ENCODE measurements around the gene HNRNPL. TPM values are rescaled to one million over a fixed set of nuclear protein-coding genes. Genes with fewer than 3 reads are reported as not detected.

The HNRNPL gene
- total and polyA plus RNA-seq, 2 of the 8 experiments (the other 6 are each of a cell fraction or from before 2014, with no cell fraction given), result 404 to 779 TPM

DNA sequence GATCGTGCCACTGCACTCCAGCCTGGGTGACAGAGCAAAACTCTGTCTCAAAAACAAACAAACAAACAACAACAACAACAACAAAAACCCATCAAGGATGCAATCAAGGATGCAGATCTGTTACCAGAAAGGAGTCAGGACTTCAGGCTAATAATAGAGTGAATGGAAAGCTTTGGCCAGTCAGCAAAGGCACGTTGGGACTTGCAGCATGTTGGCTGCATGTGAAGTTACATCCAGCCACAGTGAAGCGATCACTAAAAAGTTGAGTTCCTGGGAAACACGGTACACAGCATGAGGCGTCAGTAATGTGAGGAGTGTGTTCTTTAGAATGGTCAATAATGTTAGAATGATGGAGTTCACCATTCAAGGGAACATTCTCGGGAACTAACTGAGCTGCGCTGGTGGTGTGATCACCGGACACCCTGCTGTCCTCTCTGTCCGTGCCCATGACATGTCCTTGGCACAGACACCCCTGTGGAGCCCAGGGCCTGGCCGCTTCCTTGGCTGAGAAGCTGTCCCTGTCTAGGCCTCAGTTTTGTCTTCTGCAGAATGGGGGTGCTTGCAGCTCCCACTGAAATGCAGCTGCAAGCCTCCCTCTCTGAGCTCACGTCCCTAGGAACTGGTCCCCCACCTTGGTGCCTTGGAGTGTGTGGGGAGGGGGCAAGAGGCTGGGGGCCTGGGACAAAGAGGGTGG lies 63.1 kb downstream of the HNRNPL start:
- Histone ChIP-seq H3K27me3 (replicated peaks in 1 of 4; ENCODE audit: control insufficient read depth in 3 of 4, extremely low read depth in 1 of 4, insufficient read depth in 3 of 4, low read length in 3 of 4) (no peaks in the 10 kb centered on the region), H3K9me3 (ENCODE audit: insufficient read depth in 2 of 2, low read depth in 1 of 2, low read length in 1 of 2) (no peaks in the 10 kb centered on the region), H3K14ac (ENCODE audit: insufficient read length) (no peak overlapping the region), H3K36me3 (ENCODE audit: control insufficient read depth in 2 of 4, insufficient read depth in 4 of 4, low read length in 3 of 4) (no peaks in the 10 kb centered on the region), H4K91ac (replicated peaks; ENCODE audit: insufficient read length, low read length) (no peak overlapping the region), H3K4me1 (replicated peaks in 1 of 4; ENCODE audit: control insufficient read depth in 3 of 4, insufficient read depth in 4 of 4, low read length in 3 of 4) (no peaks in the 10 kb centered on the region; a peak in 1 of 7 replicates), H3K9ac (replicated peaks in 1 of 4; ENCODE audit: extremely low read depth in 1 of 4, low read depth in 3 of 4, low read length in 3 of 4) (no peak overlapping the region), H3K27ac (ENCODE audit: low read depth, low read length) (no peak overlapping the region), H2BK120ac (replicated peaks; ENCODE audit: low read depth, low read length) (no peak overlapping the region), H2BK15ac (ENCODE audit: low read length) (no peak overlapping the region), H3K79me2 (ENCODE audit: control insufficient read depth in 1 of 2, insufficient read depth in 2 of 2, low read length in 2 of 2) (no peaks in the 10 kb centered on the region), H3K18ac (ENCODE audit: extremely low read depth, low read length) (no peak overlapping the region; the same call in 1 of the 2 replicates), H3K56ac (replicated peaks; ENCODE audit: insufficient read length, low read depth, low read length) (no peak overlapping the region), H2BK5ac (ENCODE audit: low read depth, low read length) (no peak overlapping the region), H3K4ac (replicated peaks; ENCODE audit: insufficient read length, low read depth, low read length) (no peak overlapping the region), H4K5ac (ENCODE audit: insufficient read length, low read depth, low read length) (no peak overlapping the region), H4K8ac (ENCODE audit: extremely low read depth, insufficient read depth, low read length) (no peak overlapping the region), H3K23me2 (ENCODE audit: low read depth, low read length) (no peaks in the 10 kb centered on the region), H2BK12ac (ENCODE audit: low read depth, low read length) (no peak overlapping the region), H2BK20ac (ENCODE audit: low read length) (no peak overlapping the region), H2AFZ (ENCODE audit: low read length) (peak overlapping the region; percentile 49; the same call in 1 of the 2 replicates), H2AK5ac (ENCODE audit: low read depth, low read length) (no peak overlapping the region), H3K4me2 (ENCODE audit: insufficient read depth in 1 of 2, low read depth in 2 of 2, low read length in 2 of 2) (no peak overlapping the region), H3K23ac (ENCODE audit: insufficient read length) (no peak overlapping the region), H3K79me1 (ENCODE audit: low read depth, low read length) (no peaks in the 10 kb centered on the region), H4K20me1 (replicated peaks in 1 of 2; ENCODE audit: control insufficient read depth in 1 of 2, insufficient read depth in 2 of 2, low read length in 2 of 2) (no peaks in the 10 kb centered on the region), H3K4me3 (ENCODE audit: extremely low read depth in 1 of 4, insufficient read depth in 2 of 4, low read depth in 3 of 4, low read length in 4 of 4) (no peak overlapping the region)
- ChIA-PET CTCF (ENCODE audit: partially characterized antibody) (interaction anchor here (0.6 to 1.9 kb wide), 3 partner anchors 17 to 101 kb away, joined by 3 to 8 read pairs (median 7); no protein-coding TSS in a partner anchor), POLR2A (ENCODE audit: partially characterized antibody) (interaction anchor here (0.9 to 1.0 kb wide), 2 partner anchors 53 to 54 kb away, joined by 3 to 4 read pairs; no protein-coding TSS in a partner anchor)
- FAIRE-seq (no peak), DNase-seq (ENCODE audit: low read depth in 1 of 2, low spot score in 2 of 2) (no peak)
- 92% methylated on average over 11 of the region's 11 CpGs; no CpG with 5 or more reads in 1 of the 2 experiments for WGBS, 2 experiments (ENCODE audit: extremely low coverage in 1 of 2, insufficient coverage in 1 of 2, insufficient read length in 1 of 2, insufficient replicate concordance in 2 of 2, low coverage in 1 of 2, low lambda C conversion rate in 2 of 2, missing lambda C conversion rate in 1 of 2)
- no peak for TF ChIP-seq ATF2 (IDR thresholded peaks at IDR 0.05; ENCODE audit: low read length)
- no peak for TF ChIP-seq JUN (IDR thresholded peaks at IDR 0.05; ENCODE audit: low read depth, low read length)
- TF ChIP-seq SIX5 (IDR thresholded peaks at IDR 0.05; ENCODE audit: low read depth, low read length), result no peak
- no peak for TF ChIP-seq TCF12 (IDR thresholded peaks at IDR 0.05; ENCODE audit: low read depth, low read length)
- no peak for TF ChIP-seq NANOG (IDR thresholded peaks at IDR 0.05; ENCODE audit: insufficient read depth, low read depth, low read length, poor library complexity, severe bottlenecking)

All from H1 (cell line).